ENCODE data around the gene WDCP.

- TF ChIP-seq CTCF (IDR thresholded peaks at IDR 0.05) (no peak), POLR2A (IDR thresholded peaks at IDR 0.05) (no peak)
These were observed 29.5 kb downstream of the WDCP start for GRCh38 chr2:24017711-24018110.
